DND-41 (cell line): ENCODE results near the gene MYLK4.

ENCODE experiments used
- EZH2 ChIP-seq: IDR thresholded peaks from 3 replicates; pipeline ENCODE4 v1.6.1; 2012; ENCODE audit warnings: borderline replicate concordance, low read depth, mild to moderate bottlenecking, moderate library complexity, low read length, inconsistent platforms; ENCODE audit not compliant: severe bottlenecking
- TF ChIP-seq, protein P1 (sequence below): IDR thresholded peaks from 2 replicates; pipeline ENCODE4 v1.5.1; 2012; ENCODE audit warnings: borderline replicate concordance, low read length, moderate library complexity, mild to moderate bottlenecking; ENCODE audit not compliant: poor library complexity, severe bottlenecking; ENCODE audit errors: extremely low read depth

DNA sequence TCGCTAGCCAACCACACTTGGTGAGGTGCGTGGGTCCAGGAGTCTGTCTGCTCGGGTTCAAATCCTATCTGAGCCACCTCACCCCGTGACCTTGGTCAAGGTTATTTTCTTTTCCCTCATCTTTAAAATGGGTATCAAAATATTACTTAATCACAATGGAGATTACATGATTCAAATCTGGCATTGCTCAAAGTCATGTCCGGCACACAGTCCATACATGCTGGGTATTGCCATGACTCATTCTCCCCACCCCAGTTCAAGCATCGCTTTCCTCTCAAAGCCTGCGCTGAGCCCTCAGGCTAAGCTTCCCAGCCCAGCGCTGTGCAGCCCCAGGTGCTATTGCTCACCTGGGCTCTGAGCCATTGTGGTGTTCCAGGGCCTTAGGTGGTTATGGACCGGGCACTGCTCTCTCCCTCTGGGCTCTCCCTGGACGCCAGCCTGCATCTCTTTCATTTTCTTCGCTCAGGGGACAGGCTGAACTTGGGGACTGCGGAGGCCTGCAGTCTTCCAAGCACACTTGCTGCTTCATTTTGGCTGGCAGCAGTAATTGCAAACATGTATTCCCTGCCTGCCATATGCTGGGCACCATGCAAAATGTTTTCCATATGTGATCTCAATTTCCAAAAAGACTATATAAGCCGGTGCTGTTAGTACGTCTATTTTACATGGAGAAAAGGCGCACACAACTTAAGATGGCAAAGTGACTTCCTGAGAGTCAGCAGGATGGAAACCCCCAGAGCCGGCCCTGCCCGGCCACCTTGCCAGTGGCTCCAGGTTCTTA is 41.8 kb upstream of the MYLK4 start:
- TF ChIP-seq, protein P1, sequence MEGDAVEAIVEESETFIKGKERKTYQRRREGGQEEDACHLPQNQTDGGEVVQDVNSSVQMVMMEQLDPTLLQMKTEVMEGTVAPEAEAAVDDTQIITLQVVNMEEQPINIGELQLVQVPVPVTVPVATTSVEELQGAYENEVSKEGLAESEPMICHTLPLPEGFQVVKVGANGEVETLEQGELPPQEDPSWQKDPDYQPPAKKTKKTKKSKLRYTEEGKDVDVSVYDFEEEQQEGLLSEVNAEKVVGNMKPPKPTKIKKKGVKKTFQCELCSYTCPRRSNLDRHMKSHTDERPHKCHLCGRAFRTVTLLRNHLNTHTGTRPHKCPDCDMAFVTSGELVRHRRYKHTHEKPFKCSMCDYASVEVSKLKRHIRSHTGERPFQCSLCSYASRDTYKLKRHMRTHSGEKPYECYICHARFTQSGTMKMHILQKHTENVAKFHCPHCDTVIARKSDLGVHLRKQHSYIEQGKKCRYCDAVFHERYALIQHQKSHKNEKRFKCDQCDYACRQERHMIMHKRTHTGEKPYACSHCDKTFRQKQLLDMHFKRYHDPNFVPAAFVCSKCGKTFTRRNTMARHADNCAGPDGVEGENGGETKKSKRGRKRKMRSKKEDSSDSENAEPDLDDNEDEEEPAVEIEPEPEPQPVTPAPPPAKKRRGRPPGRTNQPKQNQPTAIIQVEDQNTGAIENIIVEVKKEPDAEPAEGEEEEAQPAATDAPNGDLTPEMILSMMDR: no peak
- no peak for TF ChIP-seq EZH2
